ENCODE data around the gene NR1D2. TPM values are rescaled to one million over a fixed set of nuclear protein-coding genes. Genes with fewer than 3 reads are reported as not detected.

Gene NR1D2
- polyA plus RNA-seq, 1 experiment, result 29.1 TPM

DNA sequence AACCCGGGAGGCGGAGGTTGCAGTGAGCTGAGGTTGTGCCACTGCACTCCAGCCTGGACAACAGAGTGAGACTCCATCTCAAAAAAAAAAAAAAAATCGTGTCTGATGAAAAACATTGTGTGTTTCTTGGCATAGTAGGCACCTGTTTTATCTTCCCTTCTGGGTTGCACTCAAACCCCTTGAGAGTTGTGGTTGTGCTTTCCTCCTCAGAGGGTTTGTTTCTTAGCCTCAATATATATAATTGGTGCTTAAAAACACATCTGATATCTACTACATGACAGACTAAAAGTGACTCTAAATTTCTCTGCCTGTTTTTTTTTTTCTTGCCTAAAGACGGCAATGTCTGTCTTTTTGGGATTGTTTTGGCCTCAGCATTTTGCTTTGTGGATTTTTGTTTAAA lies 7.6 kb downstream of the NR1D2 start:
- ChIA-PET CTCF (no interaction called here), POLR2A (interaction anchor here (0.7 kb wide), 1 partner anchor 710 kb away, joined by 5 read pairs; no protein-coding TSS in a partner anchor)
- Histone ChIP-seq H3K27ac (ENCODE audit: low read depth, low read length) (no peak overlapping the region), H3K9me3 (ENCODE audit: control insufficient read depth, insufficient read depth, low read length) (no peaks in the 10 kb centered on the region), H3K4me3 (ENCODE audit: low read depth, low read length) (no peak overlapping the region), H3K27me3 (ENCODE audit: control insufficient read depth, insufficient read depth, low read length) (no peaks in the 10 kb centered on the region)
- no peak for DNase-seq (ENCODE audit: low read depth, low spot score)
- TF ChIP-seq, protein P1, sequence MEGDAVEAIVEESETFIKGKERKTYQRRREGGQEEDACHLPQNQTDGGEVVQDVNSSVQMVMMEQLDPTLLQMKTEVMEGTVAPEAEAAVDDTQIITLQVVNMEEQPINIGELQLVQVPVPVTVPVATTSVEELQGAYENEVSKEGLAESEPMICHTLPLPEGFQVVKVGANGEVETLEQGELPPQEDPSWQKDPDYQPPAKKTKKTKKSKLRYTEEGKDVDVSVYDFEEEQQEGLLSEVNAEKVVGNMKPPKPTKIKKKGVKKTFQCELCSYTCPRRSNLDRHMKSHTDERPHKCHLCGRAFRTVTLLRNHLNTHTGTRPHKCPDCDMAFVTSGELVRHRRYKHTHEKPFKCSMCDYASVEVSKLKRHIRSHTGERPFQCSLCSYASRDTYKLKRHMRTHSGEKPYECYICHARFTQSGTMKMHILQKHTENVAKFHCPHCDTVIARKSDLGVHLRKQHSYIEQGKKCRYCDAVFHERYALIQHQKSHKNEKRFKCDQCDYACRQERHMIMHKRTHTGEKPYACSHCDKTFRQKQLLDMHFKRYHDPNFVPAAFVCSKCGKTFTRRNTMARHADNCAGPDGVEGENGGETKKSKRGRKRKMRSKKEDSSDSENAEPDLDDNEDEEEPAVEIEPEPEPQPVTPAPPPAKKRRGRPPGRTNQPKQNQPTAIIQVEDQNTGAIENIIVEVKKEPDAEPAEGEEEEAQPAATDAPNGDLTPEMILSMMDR (IDR thresholded peaks at IDR 0.05; ENCODE audit: low read depth, low read length), result no peak

DNA sequence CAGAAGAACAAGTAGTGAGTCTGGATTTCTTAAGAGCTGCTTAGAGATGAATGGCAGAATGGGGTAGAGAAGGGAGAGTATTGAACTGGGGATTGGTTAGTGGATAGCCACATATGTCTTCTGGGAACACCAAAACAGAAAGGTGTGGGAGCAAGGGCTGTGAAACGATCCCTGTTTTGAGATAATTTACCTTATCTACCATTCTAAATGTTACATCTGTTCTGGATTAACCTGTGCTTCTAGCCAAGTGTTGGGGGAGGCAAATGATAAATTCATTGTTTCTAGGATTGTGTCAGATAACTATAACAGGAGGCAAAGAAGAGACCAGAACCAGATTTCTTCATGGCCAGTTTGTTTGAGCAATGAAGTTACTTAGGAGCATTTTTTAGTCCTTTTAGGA lies 8.4 kb downstream of the NR1D2 start:
- no peak overlapping the region for H3K27ac ChIP-seq (ENCODE audit: low read depth, low read length)
- no peak overlapping the region for H3K4me3 ChIP-seq (ENCODE audit: low read depth, low read length)
- CTCF ChIA-PET, result no interaction called here
- no peaks in the 10 kb centered on the region for H3K27me3 ChIP-seq (ENCODE audit: control insufficient read depth, insufficient read depth, low read length)
- TF ChIP-seq, protein P1 (IDR thresholded peaks at IDR 0.05; ENCODE audit: low read depth, low read length), result no peak
- DNase-seq (ENCODE audit: low read depth, low spot score), result no peak
- no peaks in the 10 kb centered on the region for H3K9me3 ChIP-seq (ENCODE audit: control insufficient read depth, insufficient read depth, low read length)
- POLR2A ChIA-PET, result interaction anchor here (0.6 to 0.7 kb wide), 2 partner anchors 37 to 42 kb away, joined by 4 to 6 read pairs; partner anchors contain the start of genes NKIRAS1 and RPL15

DNA sequence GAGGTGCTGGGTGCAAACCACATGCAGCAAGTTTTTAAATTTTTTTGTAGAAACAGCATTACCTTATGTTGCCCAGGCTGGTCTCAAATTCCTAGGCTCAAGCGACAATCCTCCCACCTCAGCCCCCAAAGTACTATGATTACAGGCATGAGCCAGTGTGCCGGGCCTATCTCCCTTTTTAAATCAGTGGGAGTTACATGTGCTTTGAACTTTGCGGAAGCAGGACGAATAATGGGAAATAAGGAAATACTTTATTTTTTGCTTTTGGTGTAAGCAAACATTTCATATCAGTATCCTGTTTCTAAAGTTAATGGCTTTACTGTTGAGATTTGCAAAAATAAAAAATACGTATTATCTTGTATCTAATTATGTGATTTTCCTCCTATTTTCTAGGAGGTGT lies 9.1 kb downstream of the NR1D2 start:
- CTCF ChIA-PET, result no interaction called here
- no peak for DNase-seq (ENCODE audit: low read depth, low spot score)
- TF ChIP-seq, protein P1 (IDR thresholded peaks at IDR 0.05; ENCODE audit: low read depth, low read length), result no peak
- no peaks in the 10 kb centered on the region for H3K9me3 ChIP-seq (ENCODE audit: control insufficient read depth, insufficient read depth, low read length)
- POLR2A ChIA-PET, result interaction anchor here (0.5 kb wide), 1 partner anchor 353 kb away, joined by 3 read pairs; no protein-coding TSS in a partner anchor
- no peaks in the 10 kb centered on the region for H3K27me3 ChIP-seq (ENCODE audit: control insufficient read depth, insufficient read depth, low read length)
- H3K27ac ChIP-seq (ENCODE audit: low read depth, low read length), result no peak overlapping the region
- no peak overlapping the region for H3K4me3 ChIP-seq (ENCODE audit: low read depth, low read length)

DNA sequence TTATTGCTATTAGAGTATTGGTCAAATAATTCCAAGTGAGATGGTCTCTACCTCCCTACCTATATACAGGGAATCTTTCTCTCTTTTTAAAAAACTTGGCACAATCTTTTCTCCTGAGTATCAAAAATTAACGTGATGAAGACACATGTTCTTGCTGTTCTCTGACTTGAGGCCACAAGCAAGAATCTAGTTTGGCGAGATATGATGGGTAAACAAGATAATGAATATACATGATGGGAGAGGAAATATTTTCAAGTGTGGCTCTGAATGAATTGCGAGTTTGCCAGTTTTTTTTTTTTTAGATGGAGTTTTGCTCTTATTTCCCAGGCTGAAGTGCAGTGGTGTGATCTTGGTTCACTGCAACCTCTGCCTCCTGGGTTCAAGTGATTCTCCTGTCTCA lies 11.6 kb downstream of the NR1D2 start:
- no peak overlapping the region for H3K4me3 ChIP-seq (ENCODE audit: low read depth, low read length)
- CTCF ChIA-PET, result no interaction called here
- H3K27ac ChIP-seq (ENCODE audit: low read depth, low read length), result no peak overlapping the region
- TF ChIP-seq, protein P1 (IDR thresholded peaks at IDR 0.05; ENCODE audit: low read depth, low read length), result no peak
- H3K27me3 ChIP-seq (ENCODE audit: control insufficient read depth, insufficient read depth, low read length), result no peaks in the 10 kb centered on the region
- POLR2A ChIA-PET, result no interaction called here
- no peaks in the 10 kb centered on the region for H3K9me3 ChIP-seq (ENCODE audit: control insufficient read depth, insufficient read depth, low read length)
- no peak for DNase-seq (ENCODE audit: low read depth, low spot score)

DNA sequence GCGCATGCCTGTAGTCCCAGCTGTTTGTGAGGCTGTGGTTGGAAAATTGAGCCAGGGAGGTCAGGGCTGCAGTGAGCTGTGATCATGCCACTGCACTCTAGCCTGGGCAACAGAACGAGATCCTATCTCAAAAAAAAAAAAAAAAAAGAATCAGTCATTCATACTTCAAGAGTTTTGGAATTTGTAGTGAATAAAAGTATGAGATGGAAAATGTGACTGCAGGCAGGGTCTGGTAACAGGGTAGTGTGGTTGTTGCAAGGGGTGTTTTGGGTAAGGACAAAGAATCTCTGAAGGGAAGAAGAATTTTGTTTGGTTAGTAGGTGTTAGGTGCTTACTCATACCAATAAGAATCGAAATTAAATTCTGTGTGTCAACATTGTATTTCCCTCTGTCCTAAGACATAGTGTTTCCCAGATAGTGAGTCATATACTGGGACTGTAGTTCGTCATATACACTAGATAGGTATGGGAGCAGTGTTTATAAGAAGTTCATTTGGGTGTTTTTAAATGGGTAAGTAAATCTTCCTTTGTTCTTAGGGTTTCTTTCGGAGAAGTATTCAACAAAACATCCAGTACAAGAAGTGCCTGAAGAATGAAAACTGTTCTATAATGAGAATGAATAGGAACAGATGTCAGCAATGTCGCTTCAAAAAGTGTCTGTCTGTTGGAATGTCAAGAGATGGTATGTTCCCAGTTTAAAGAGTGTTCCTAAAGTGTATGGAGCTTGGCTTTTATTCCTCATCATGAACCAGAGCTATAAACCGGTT lies 14.2 kb downstream of the NR1D2 start:
- CTCF ChIA-PET, result interaction anchor here (1.6 kb wide), 1 partner anchor 13 kb away, joined by 4 read pairs; no protein-coding TSS in a partner anchor

More for the DNA sequence above, 14.2 kb downstream of the NR1D2 start:
- TF ChIP-seq, protein P1 (IDR thresholded peaks at IDR 0.05; ENCODE audit: low read depth, low read length), result no peak
- POLR2A ChIA-PET, result interaction anchor here (0.7 to 1.8 kb wide), 4 partner anchors 12 to 1653 kb away, joined by 3 to 6 read pairs (median 4); partner anchors contain the start of genes NKIRAS1 and RPL15
- Histone ChIP-seq H3K9me3 (ENCODE audit: control insufficient read depth, insufficient read depth, low read length) (no peaks in the 10 kb centered on the region), H3K27me3 (ENCODE audit: control insufficient read depth, insufficient read depth, low read length) (no peaks in the 10 kb centered on the region), H3K27ac (ENCODE audit: low read depth, low read length) (peak overlapping the region; percentile 70), H3K4me3 (ENCODE audit: low read depth, low read length) (no peak overlapping the region)
- peak; percentile 72 for DNase-seq (ENCODE audit: low read depth, low spot score)
